Pancreas (tissue), 10 donors: ENCODE data around the gene CEP19. TPM values are rescaled to one million over a fixed set of nuclear protein-coding genes. Genes with fewer than 3 reads are reported as not detected.
A peak's percentile ranks its signal among the peaks of the same experiment; 100 is the strongest.

Experiments
- ATAC-seq, 4 donors: fragments of 200-7000 bp; cut with Tn5 transposase; one replicate each; pipeline versions ENCODE4 v1.8.0 to v1.9.1; 2020; ENCODE audit warnings: mild to moderate bottlenecking in 4 of 4, moderate library complexity in 4 of 4
- DNase-seq, 6 donors: peaks; one replicate each; pipeline ENCODE4 v3.0.0-alpha.2; 2020
- FAIRE-seq: peaks from 2 replicates; lab custom pipeline; 2012; peaks lifted over from hg19 to GRCh38; lab: Jason Lieb, UNC
- H3K27ac ChIP-seq, 4 donors: fragments of 200-600 bp; sonication (generic); 1 replicate in 3 of 4; 2 replicates in 1 of 4; pipeline versions ENCODE4 v1.5.0 to v1.8.0; 2020
- H3K27me3 ChIP-seq, 4 donors: fragments of 200-600 bp; one replicate each; pipeline ENCODE4 v1.8.0; 2021
- H3K36me3 ChIP-seq, 3 donors: fragments of 200-600 bp; sonication (generic) in 1 of 3; one replicate each; pipeline versions ENCODE4 v1.5.0 to v1.8.0; 2020 to 2021
- H3K4me1 ChIP-seq, 3 donors: fragments of 200-600 bp; one replicate each; pipeline ENCODE4 v1.8.0; 2021
- H3K4me3 ChIP-seq, 4 donors: fragments of 200-600 bp; sonication (generic) in 2 of 4; one replicate each; pipeline versions ENCODE4 v1.5.0 to v1.8.0; 2020 to 2021
- H3K9me3 ChIP-seq, 4 donors: fragments of 200-600 bp; one replicate each; pipeline ENCODE4 v1.8.0; 2021
- CTCF ChIP-seq, 4 donors: fragments of 200-600 bp; sonication (generic) in 3 of 4; IDR thresholded peaks; one replicate each; pipeline versions ENCODE4 v1.5.0 to v1.8.0; 2021; ENCODE audit warnings: antibody characterized with exemption in 4 of 4
- WGBS, 2 donors: extraction: QIAGEN DNeasy Blood & Tissue Kit; methylation state at CpG; one replicate each; pipeline ENCODE4 v1.1.7; 2013; 5-methylcytosine and 5-hydroxymethylcytosine counted together
- intact Hi-C, 3 donors: fragments of 100-400 bp; cut with DNase I; formaldehyde crosslinking; loops; one replicate each; pipeline versions ENCODE4 v1.11.1 to v1.14.2; 2022
- polyA plus RNA-seq, 2 donors: library from polyadenylated mRNA; stranded (reverse); fragments of 200-250 nt; gene quantifications; one replicate each; pipeline ENCODE4 v1.2.3, GENCODE V29; 2013
- total RNA-seq, 6 donors: library from RNA; stranded (reverse); fragmentation: NEBNext Ultra II Directional in 4 of 6; extraction: Animal tissue kit (Norgen Biotek cat#: 25700) in 4 of 6; gene quantifications; one replicate each; pipeline versions ENCODE4 v1.2.1 to v1.2.4, GENCODE V29; 2021 to 2023
- donor health status: healthy with polysubstance abuse.
- donor health status: DM: no; HTN: no; CAD: no; lungs with moderate emphysema.
- donor health status: DM: no; HTN: no; CAD: no.
- donor health status: control.
- donor health status: control.
- donor health status: Bipolar disorder and iron deficiency.
- donor health status: DM: yes; HTN: yes; CAD: no.
- donor health status: DM: no; HTN: no; CAD: no.
- donor health status: DM: no; HTN: no; CAD: no.
- donor health status: DM: yes; HTN: yes; CAD: no.

Gene CEP19
- total and polyA plus RNA-seq, 8 donors = 0.23 to 1.4 (median 0.52) TPM

- H3K4me3 ChIP-seq = no peak overlapping the region
- FAIRE-seq = no peak
Observed at GRCh38 chr3:196667056-196667825, 44.8 kb downstream of the CEP19 start.

GRCh38 chr3:196666001-196666867 lies 45.8 kb downstream of the CEP19 start:
- no peak for DNase-seq
- WGBS, 2 donors = 31 to 37% methylated on average over 23 of the region's 23 CpGs

More at GRCh38 chr3:196667056-196667825, 44.8 kb downstream of the CEP19 start:
- TF ChIP-seq CTCF (IDR thresholded peaks at IDR 0.05) = no peak
- WGBS, 2 donors = 64 to 75% methylated on average over 14 of the region's 14 CpGs
- intact Hi-C loops = no loop called here
- no peak overlapping the region for H3K27ac ChIP-seq
- H3K9me3 ChIP-seq = no peaks in the 10 kb centered on the region
- H3K27me3 ChIP-seq = no peaks in the 10 kb centered on the region
- no peaks in the 10 kb centered on the region for H3K36me3 ChIP-seq
- no peaks in the 10 kb centered on the region for H3K4me1 ChIP-seq
- no peak for ATAC-seq
- no peak for DNase-seq

GRCh38 chr3:196662711-196663571 lies 49.1 kb downstream of the CEP19 start:
- no peaks in the 10 kb centered on the region for H3K9me3 ChIP-seq
- H3K27ac ChIP-seq = no peak overlapping the region
- TF ChIP-seq CTCF (IDR thresholded peaks at IDR 0.05) = no peak
- no peaks in the 10 kb centered on the region for H3K27me3 ChIP-seq
- no peak overlapping the region for H3K4me3 ChIP-seq
- no peaks in the 10 kb centered on the region for H3K36me3 ChIP-seq
- DNase-seq = no peak
- no peak for ATAC-seq
- H3K4me1 ChIP-seq = no peaks in the 10 kb centered on the region
- no peak for FAIRE-seq
- intact Hi-C loops = no loop called here
- WGBS, 2 donors = 54 to 71% methylated on average over 15 of the region's 15 CpGs

More at GRCh38 chr3:196666001-196666867, 45.8 kb downstream of the CEP19 start:
- intact Hi-C loops = no loop called here
- Histone ChIP-seq H3K9me3 (no peaks in the 10 kb centered on the region), H3K36me3 (no peaks in the 10 kb centered on the region), H3K27ac (no peak overlapping the region), H3K4me3 (no peak overlapping the region), H3K27me3 (no peaks in the 10 kb centered on the region), H3K4me1 (no peaks in the 10 kb centered on the region)
- ATAC-seq (peak in 1 of 4 donors; percentile 32), FAIRE-seq (no peak)
- TF ChIP-seq CTCF (IDR thresholded peaks at IDR 0.05) = no peak

GRCh38 chr3:196662033-196662432 lies 50.0 kb downstream of the CEP19 start:
- Histone ChIP-seq H3K27ac (no peak overlapping the region), H3K4me3 (no peak overlapping the region), H3K27me3 (no peaks in the 10 kb centered on the region), H3K36me3 (no peaks in the 10 kb centered on the region), H3K4me1 (no peaks in the 10 kb centered on the region), H3K9me3 (no peaks in the 10 kb centered on the region)
- intact Hi-C loops = no loop called here
- TF ChIP-seq CTCF (IDR thresholded peaks at IDR 0.05) = no peak
- DNase-seq (no peak), FAIRE-seq (no peak), ATAC-seq (no peak)
- 78 to 93% methylated on average over 13 of the region's 13 CpGs for WGBS, 2 donors
